HG03097 (cell line): ENCODE results near the gene LIN52.
A peak's percentile ranks its signal among the peaks of the same experiment; 100 is the strongest.

Experiments
- ATAC-seq: cut with Tn5 transposase; IDR thresholded peaks from one replicate; pipeline ENCODE4 v1.9.1; 2021; ENCODE audit not compliant: unreplicated experiment, low FRiP score

The LIN52 gene

DNA sequence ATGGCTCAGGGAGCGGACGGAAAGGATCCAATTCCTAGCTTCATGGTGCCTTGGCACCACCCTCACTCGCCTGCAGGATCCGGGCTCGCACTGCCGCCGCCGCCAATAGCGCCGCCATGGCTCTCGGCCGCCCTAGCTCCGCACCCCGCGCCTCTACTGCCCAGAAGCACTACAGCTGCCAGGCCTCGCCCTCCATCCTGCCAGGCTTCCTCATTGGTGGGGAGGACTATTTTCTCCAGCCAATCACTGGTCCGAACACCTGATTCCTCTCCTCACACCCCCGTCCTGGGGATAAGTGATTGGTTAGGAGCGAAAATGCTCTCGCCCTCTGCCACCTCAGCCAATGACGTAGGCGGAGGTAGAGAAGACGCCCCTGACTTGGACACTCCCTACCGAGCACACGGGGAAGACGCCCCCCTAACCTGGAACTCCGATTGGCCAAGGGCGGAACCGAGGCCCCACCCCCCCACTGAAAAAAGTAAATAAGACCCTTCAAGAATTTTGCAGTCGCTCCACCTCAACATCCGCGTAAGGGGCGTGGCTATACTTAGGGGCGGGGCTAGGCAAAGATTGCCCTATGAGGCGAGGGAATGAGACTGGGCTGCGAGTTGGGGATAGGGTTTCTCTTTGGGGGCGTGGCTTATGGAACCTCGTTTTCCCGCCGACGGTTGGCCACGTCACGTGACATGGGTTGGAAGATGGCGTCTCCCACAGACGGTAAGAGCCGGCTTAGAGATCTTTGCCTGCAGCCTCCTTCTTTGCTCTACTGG, at the start of gene LIN52, which contains the start of gene ALDH6A1:
Gene LIN52, plus strand, starts transcription at position 680 of the 770 bp plus-strand sequence. Its CDS starts 19 bp downstream, at position 699.
Gene ALDH6A1, minus strand, starts transcription at position 177 of the 770 bp plus-strand sequence. Its CDS starts 59 bp downstream, at position 118.
- ATAC-seq, result peak; percentile 92

DNA sequence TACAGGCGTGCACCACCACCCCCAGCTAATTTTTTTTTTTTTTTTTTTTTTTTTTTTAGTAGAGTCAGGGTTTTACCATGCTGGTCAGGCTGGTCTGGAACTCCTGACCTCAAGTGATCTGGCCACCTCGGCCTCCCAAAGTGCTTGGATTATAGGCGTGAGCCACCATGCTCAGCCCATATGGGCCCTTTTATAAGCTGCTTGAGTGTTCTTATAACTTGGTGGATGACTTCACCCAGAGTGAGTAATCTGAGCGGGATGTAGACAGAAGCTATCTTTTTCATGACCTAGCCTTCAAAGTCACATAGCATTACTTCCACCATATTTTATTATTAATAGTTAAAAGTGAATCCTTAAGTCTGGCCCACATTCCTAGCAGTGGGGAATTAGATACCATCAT, 49.2 kb upstream of the LIN52 start:
- no peak for ATAC-seq

DNA sequence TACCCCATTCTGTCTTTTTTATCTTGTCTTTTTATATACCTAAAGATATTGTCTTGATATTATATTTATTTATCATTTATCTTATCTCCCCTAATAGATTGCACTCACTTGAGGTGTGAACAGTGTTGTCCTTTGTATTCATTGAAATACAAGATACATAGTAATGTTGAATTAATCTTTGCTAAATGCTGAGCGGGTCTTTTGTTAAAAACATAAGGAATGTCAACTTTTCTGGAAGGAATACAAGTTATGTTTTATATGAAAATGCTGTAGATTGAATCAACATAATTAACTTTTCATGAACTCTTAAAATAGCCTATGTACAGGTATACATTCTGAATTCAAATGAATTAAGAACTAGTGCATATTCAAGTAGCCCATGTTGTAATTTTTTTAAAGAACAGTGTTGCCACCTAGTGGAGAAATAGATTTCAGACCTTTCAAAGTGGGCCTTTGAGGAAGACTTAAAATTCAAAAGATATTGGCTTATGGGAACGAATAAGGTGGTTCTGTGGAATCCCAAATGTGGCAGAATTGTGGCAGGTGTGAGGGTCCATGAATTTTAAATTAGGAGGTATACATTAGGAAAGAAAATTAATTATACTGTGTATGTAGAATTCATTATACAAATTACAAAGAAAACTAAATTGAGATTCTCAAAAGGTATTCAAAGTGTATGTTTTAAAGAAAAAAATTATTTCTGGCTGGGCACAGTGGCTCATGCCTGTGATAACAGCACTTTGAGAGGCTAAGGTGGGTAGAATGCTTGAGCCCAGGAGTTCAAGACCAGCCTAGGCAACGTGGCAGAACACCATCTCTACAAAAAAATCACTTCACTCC, 46.5 kb upstream of the LIN52 start:
- ATAC-seq, result no peak

DNA sequence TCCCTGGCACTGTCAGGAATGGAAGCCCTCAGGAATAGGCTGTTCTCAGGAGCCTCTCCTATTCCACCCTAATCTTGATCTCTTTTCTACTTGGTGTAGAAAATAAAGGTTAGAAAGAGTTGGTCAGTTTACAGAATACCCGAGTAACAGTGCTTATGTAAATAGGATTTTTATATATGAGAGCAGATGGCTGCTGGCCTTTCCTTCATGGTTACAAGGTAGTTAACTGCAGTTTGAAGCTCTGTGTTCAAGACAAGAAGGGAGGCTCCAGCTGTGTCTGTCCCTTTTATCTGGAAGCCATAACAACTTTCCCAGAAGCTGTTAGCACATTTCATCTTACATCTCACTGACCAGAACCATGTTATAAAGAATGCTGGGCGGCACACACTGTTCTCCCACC, 42.5 kb upstream of the LIN52 start:
- no peak for ATAC-seq

DNA sequence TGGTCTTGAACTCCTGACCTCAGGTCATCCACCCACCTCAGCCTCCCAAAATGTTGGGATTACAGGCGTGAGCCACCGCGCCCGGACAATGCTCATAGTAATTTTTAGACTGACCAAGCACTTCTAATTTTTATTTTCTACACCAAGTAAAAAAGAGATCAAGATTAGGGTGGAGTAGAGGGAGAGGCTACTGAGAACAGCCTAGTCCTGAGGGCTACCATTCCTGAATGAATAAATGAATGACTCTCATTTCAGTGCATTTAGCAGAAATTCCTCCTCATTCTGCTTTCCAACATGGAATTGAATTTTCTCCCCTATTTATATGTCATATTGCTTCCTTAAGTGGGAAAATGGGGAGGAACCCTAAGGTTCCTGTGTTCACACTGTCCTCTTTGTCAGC, 39.2 kb upstream of the LIN52 start:
- ATAC-seq, result no peak

- ATAC-seq, result no peak
Measured at GRCh38 chr14:74048281-74048680, 36.5 kb upstream of the LIN52 start.

- ATAC-seq, result no peak
Measured at GRCh38 chr14:74049876-74050495, 34.8 kb upstream of the LIN52 start.

- no peak for ATAC-seq
Measured at GRCh38 chr14:74062809-74063150, 22.0 kb upstream of the LIN52 start.

DNA sequence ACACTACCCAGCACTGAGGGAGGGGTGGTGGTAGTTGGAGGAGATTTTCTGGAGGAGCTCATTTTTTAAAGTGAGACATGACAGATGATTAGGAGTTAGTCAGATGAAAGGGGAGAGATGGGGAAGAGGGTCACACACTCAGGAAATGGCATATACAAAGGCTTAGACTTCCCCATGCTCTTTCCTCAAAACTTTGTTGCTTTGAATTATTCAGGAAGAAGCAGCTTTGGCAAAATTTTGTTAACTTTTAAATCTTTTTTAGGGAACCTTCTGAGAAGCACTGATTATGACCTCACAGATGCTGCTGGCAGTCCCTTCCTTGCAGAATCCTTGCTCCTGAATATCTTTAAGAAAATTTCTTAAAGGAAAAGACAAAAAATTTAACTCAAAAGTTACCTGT, 20.3 kb upstream of the LIN52 start:
- ATAC-seq, result no peak

- ATAC-seq, result no peak
Measured at GRCh38 chr14:74064883-74065282, 19.9 kb upstream of the LIN52 start.

- ATAC-seq, result no peak
Measured at GRCh38 chr14:74065746-74066575, 18.8 kb upstream of the LIN52 start.

DNA sequence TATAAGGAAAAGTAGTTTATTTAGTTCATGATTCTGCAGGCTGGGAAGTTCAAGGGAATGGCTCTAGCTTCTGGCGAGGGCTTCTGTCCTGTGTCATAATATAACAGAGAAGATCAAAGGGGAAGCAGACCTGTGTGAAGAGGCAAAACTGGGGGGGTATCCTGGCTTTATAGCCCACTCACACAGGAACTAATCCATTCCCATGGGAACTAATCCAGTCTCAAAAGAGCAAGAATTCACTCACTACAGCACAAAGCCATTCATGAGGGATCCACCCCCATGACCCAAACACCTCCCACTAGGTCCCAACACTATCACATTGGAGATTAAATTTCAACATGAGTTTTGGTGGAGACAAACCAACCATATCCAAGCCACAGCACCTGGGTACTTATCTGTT, 7.4 kb upstream of the LIN52 start:
- ATAC-seq, result no peak

GRCh38 chr14:74080820-74081460, 3.8 kb upstream of the LIN52 start:
- ATAC-seq, result no peak

GRCh38 chr14:74081491-74081890, 3.3 kb upstream of the LIN52 start:
- no peak for ATAC-seq

DNA sequence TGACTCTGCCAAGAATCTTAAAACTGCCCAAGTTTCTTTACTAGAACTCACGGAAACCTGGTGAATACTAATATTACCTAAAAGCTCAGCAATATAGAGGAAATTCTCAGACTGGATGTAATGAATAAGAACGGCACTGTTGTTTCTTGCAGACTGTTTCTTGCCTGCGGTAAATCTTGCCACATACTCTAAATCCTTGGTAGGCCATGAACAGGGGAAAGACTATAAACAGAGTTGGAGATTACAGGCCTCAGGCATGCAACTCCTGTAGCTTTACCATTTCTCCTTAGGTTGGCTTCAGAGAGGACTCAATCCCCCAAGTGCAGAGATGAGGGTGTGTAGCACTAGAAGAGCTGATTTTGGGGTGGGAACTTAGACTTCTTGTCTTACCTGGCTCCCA, 1.6 kb upstream of the LIN52 start:
- no peak for ATAC-seq

DNA sequence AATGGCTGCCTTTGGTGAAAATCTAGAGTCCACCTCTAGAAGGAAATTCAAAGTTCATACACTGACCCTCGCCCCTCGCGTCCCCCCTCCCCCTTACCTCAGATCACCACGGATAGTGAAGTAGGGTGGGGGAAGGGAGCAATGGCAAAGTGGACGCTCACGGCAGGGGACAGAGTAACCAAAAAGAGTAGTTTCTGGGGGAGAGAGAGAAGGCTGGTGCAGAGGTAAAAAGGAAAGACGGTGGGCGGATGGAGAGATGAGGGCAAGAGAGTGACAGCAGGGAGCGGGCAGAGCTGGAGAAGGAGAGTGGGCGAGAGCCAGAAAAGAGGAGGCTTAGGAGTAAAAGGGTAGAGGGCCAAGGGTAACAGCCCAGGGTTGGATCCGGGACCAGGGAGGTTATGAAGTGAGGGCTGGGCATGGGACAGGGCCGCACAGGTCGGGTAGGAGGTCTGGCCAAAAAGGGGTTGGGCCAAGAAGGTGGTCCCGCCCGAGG, 926 bp upstream of the LIN52 start:
- no peak for ATAC-seq

- peak; percentile 9 for ATAC-seq
Measured at GRCh38 chr14:74085047-74085637, 386 bp downstream of the LIN52 start.

GRCh38 chr14:74085828-74086227, 1.1 kb downstream of the LIN52 start:
- no peak for ATAC-seq

GRCh38 chr14:74089251-74090020, 4.7 kb downstream of the LIN52 start:
- no peak for ATAC-seq
